Measurements from ENCODE around the gene MGAT4C. TPM values are rescaled to one million over a fixed set of nuclear protein-coding genes. Genes with fewer than 3 reads are reported as not detected.

Gene MGAT4C
- total RNA-seq, 5 donors from 2014 or later (not counting 1 experiment from before 2014, with no cell fraction given) = not detected

DNA sequence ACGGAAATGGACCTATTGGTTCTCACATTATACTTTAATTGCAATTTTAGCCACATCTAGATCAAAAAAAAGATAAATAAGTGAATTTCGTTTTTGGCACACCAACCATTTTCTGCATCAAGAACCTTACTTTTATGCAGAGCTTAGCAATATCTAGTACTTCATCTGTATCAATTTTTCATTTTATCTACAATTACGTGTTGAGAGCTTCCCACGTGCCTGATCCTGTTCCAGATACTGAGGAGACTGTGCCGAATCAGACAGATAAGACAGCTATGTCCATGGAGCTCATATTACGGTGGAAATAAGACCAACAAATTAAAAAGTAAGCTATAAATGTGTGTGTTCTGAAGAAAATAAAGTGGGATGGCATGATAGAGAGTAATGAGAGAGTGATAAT lies 101.6 kb downstream of the MGAT4C start:
- CTCF ChIA-PET = no interaction called here
- Histone ChIP-seq H3K27ac (ENCODE audit: low read length) (no peak overlapping the region), H3K27me3 (replicated peaks in 1 of 2; ENCODE audit: control insufficient read depth in 2 of 2, extremely low read depth in 1 of 2, insufficient read depth in 2 of 2, low read length in 1 of 2) (no peaks in the 10 kb centered on the region), H3K4me3 (ENCODE audit: control insufficient read depth in 1 of 2, extremely low read depth in 1 of 2, low read length in 1 of 2) (no peak overlapping the region), H3K9me3 (no peaks in the 10 kb centered on the region), H3K4me1 (ENCODE audit: control insufficient read depth in 1 of 2, extremely low read depth in 1 of 2, insufficient read depth in 2 of 2, low read length in 2 of 2) (no peaks in the 10 kb centered on the region), H3K36me3 (ENCODE audit: control insufficient read depth in 2 of 2, extremely low read depth in 1 of 2, insufficient read depth in 1 of 2, low read length in 1 of 2) (no peaks in the 10 kb centered on the region)
- no peaks in the 10 kb centered on the region for H3K4me1 Mint-ChIP-seq
- WGBS (ENCODE audit: insufficient coverage) = 80% methylated on average over 4 of the region's 6 CpGs
- DNase-seq = no peak
- ATAC-seq (replicated peaks in 1 of 4) = no peak
- H3K27me3 Mint-ChIP-seq = no peaks in the 10 kb centered on the region
- peaks cover 10 to 18% (median 14%) of the 10 kb centered on the region in 3 donors for H3K9me3 Mint-ChIP-seq
- no peak overlapping the region for H3K27ac Mint-ChIP-seq
- H3K4me3 Mint-ChIP-seq = no peak overlapping the region
- no peaks in the 10 kb centered on the region for H3K36me3 Mint-ChIP-seq
- POLR2A ChIA-PET = no interaction called here

GRCh38 chr12:86148612-86149011 lies 107.6 kb downstream of the MGAT4C start:
- Mint-ChIP-seq H3K4me1 (no peaks in the 10 kb centered on the region), H3K36me3 (no peaks in the 10 kb centered on the region), H3K27me3 (no peaks in the 10 kb centered on the region), H3K27ac (no peak overlapping the region), H3K4me3 (no peak overlapping the region), H3K9me3 (peaks cover 7 to 14% (median 13%) of the 10 kb centered on the region in 3 donors)
- POLR2A ChIA-PET = no interaction called here
- no peaks in the 10 kb centered on the region for H3K9me3 ChIP-seq
- ATAC-seq (replicated peaks in 1 of 4) (no peak), DNase-seq (no peak)
- no peaks in the 10 kb centered on the region for H3K27me3 ChIP-seq (replicated peaks in 1 of 2; ENCODE audit: control insufficient read depth in 2 of 2, extremely low read depth in 1 of 2, insufficient read depth in 2 of 2, low read length in 1 of 2)
- CTCF ChIA-PET = no interaction called here
- H3K4me1 ChIP-seq (ENCODE audit: control insufficient read depth in 1 of 2, extremely low read depth in 1 of 2, insufficient read depth in 2 of 2, low read length in 2 of 2) = no peaks in the 10 kb centered on the region
- no peak overlapping the region for H3K4me3 ChIP-seq (ENCODE audit: control insufficient read depth in 1 of 2, extremely low read depth in 1 of 2, low read length in 1 of 2)
- H3K27ac ChIP-seq (ENCODE audit: low read length) = no peak overlapping the region
- no peaks in the 10 kb centered on the region for H3K36me3 ChIP-seq (ENCODE audit: control insufficient read depth in 2 of 2, extremely low read depth in 1 of 2, insufficient read depth in 1 of 2, low read length in 1 of 2)

- Mint-ChIP-seq H3K4me1 (no peaks in the 10 kb centered on the region), H3K36me3 (no peaks in the 10 kb centered on the region), H3K27me3 (no peaks in the 10 kb centered on the region), H3K9me3 (peaks cover 5 to 14% (median 13%) of the 10 kb centered on the region in 3 donors), H3K4me3 (no peak overlapping the region), H3K27ac (no peak overlapping the region)
- CTCF ChIA-PET = no interaction called here
- Histone ChIP-seq H3K27me3 (replicated peaks in 1 of 2; ENCODE audit: control insufficient read depth in 2 of 2, extremely low read depth in 1 of 2, insufficient read depth in 2 of 2, low read length in 1 of 2) (no peaks in the 10 kb centered on the region), H3K4me3 (ENCODE audit: control insufficient read depth in 1 of 2, extremely low read depth in 1 of 2, low read length in 1 of 2) (no peak overlapping the region), H3K36me3 (ENCODE audit: control insufficient read depth in 2 of 2, extremely low read depth in 1 of 2, insufficient read depth in 1 of 2, low read length in 1 of 2) (no peaks in the 10 kb centered on the region), H3K4me1 (ENCODE audit: control insufficient read depth in 1 of 2, extremely low read depth in 1 of 2, insufficient read depth in 2 of 2, low read length in 2 of 2) (no peaks in the 10 kb centered on the region), H3K9me3 (no peaks in the 10 kb centered on the region), H3K27ac (ENCODE audit: low read length) (no peak overlapping the region)
- DNase-seq = no peak
- ATAC-seq (replicated peaks in 1 of 4) = no peak
- WGBS (ENCODE audit: insufficient coverage) = no CpG with 5 or more reads among the region's 3 CpGs
- POLR2A ChIA-PET = no interaction called here
Observed at GRCh38 chr12:86148071-86148470, 108.1 kb downstream of the MGAT4C start.

DNA sequence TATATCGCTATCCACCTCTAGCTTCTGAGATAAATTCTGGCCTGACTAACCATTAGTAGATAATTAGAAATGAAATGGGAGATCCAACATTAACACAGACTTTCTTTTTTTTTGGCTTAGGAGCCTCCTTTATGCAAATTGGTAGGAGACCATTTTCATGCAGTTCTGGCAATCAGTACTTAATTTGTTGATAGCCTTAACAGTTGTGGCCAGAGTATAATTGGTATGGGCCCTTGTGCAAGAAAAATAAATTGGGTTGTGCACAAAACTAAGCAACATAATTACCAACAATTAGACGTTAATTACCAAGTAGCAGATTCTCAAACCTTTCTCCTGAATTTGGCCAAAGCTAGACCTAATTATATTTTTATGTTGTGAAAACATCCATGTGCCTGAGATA lies 111.0 kb downstream of the MGAT4C start:
- ChIA-PET CTCF (no interaction called here), POLR2A (no interaction called here)
- H3K4me3 ChIP-seq (ENCODE audit: control insufficient read depth in 1 of 2, extremely low read depth in 1 of 2, low read length in 1 of 2) = no peak overlapping the region
- no peak overlapping the region for H3K27ac ChIP-seq (ENCODE audit: low read length)
- Mint-ChIP-seq H3K9me3 (peaks cover 0 to 5% (median 4%) of the 10 kb centered on the region in 3 donors), H3K4me3 (no peak overlapping the region), H3K4me1 (no peaks in the 10 kb centered on the region), H3K27ac (no peak overlapping the region), H3K27me3 (no peaks in the 10 kb centered on the region), H3K36me3 (no peaks in the 10 kb centered on the region)
- ATAC-seq (replicated peaks in 1 of 4) (no peak), DNase-seq (no peak)
- H3K27me3 ChIP-seq (replicated peaks in 1 of 2; ENCODE audit: control insufficient read depth in 2 of 2, extremely low read depth in 1 of 2, insufficient read depth in 2 of 2, low read length in 1 of 2) = no peaks in the 10 kb centered on the region
- no CpG with 5 or more reads among the region's 2 CpGs for WGBS (ENCODE audit: insufficient coverage)
- H3K4me1 ChIP-seq (ENCODE audit: control insufficient read depth in 1 of 2, extremely low read depth in 1 of 2, insufficient read depth in 2 of 2, low read length in 2 of 2) = no peaks in the 10 kb centered on the region
- no peaks in the 10 kb centered on the region for H3K36me3 ChIP-seq (ENCODE audit: control insufficient read depth in 2 of 2, extremely low read depth in 1 of 2, insufficient read depth in 1 of 2, low read length in 1 of 2)
- no peaks in the 10 kb centered on the region for H3K9me3 ChIP-seq

DNA sequence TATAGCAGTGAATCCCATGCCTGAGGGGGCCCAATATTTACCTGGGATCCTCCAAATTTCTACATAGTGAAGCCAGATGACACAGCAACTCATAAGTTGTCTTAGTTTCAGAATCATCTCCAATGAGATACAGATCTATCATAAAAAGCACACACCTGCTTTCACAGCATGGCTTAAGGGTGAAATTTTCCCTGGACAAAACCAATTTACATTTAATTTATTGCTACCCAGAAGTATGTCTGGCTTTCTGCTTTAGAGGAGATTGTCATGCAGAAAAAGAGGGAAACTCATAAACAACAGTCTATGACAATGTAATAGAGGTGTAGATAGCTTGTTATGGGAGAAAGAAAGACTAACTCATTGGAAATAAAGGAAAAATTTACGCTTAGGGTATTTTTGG lies 113.0 kb downstream of the MGAT4C start:
- ATAC-seq (replicated peaks in 1 of 4) (no peak), DNase-seq (no peak)
- H3K27ac Mint-ChIP-seq = no peak overlapping the region
- H3K27me3 Mint-ChIP-seq = no peaks in the 10 kb centered on the region
- no peaks in the 10 kb centered on the region for H3K36me3 Mint-ChIP-seq
- no peaks in the 10 kb centered on the region for H3K4me1 Mint-ChIP-seq
- CTCF ChIA-PET = no interaction called here
- Histone ChIP-seq H3K36me3 (ENCODE audit: control insufficient read depth in 2 of 2, extremely low read depth in 1 of 2, insufficient read depth in 1 of 2, low read length in 1 of 2) (no peaks in the 10 kb centered on the region), H3K27ac (ENCODE audit: low read length) (no peak overlapping the region), H3K27me3 (replicated peaks in 1 of 2; ENCODE audit: control insufficient read depth in 2 of 2, extremely low read depth in 1 of 2, insufficient read depth in 2 of 2, low read length in 1 of 2) (no peaks in the 10 kb centered on the region), H3K4me1 (ENCODE audit: control insufficient read depth in 1 of 2, extremely low read depth in 1 of 2, insufficient read depth in 2 of 2, low read length in 2 of 2) (no peaks in the 10 kb centered on the region), H3K9me3 (no peaks in the 10 kb centered on the region), H3K4me3 (ENCODE audit: control insufficient read depth in 1 of 2, extremely low read depth in 1 of 2, low read length in 1 of 2) (no peak overlapping the region)
- POLR2A ChIA-PET = no interaction called here
- H3K4me3 Mint-ChIP-seq = no peak overlapping the region
- no CpG with 5 or more reads among the region's 1 CpG for WGBS (ENCODE audit: insufficient coverage)
- peaks cover under 1 to 6% (median 4%) of the 10 kb centered on the region in 3 donors for H3K9me3 Mint-ChIP-seq

DNA sequence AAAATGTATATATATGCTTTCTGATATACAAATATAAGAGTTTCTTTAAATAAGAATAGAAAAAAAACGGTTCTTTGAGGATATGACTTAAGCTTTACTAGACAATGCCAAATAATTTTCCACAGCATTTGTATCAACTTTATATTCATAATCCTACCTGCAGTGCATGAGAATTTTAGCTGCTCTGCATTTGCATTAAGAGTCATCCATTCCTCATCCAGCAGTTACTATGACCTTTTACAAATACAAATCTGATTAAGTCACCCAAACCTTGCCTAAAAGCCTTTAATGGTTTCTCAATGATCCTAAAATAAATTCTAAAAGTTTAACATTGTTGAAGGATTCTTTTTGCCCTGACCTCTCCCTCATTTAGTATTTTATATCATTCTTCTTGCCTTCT lies 116.5 kb downstream of the MGAT4C start:
- no CpG with 5 or more reads among the region's 1 CpG for WGBS (ENCODE audit: insufficient coverage)
- Mint-ChIP-seq H3K27ac (no peak overlapping the region), H3K4me3 (no peak overlapping the region), H3K36me3 (no peaks in the 10 kb centered on the region), H3K27me3 (no peaks in the 10 kb centered on the region), H3K9me3 (peaks cover 0 to 8% (median 7%) of the 10 kb centered on the region in 3 donors), H3K4me1 (no peaks in the 10 kb centered on the region)
- Histone ChIP-seq H3K36me3 (ENCODE audit: control insufficient read depth in 2 of 2, extremely low read depth in 1 of 2, insufficient read depth in 1 of 2, low read length in 1 of 2) (no peaks in the 10 kb centered on the region), H3K9me3 (no peaks in the 10 kb centered on the region), H3K27me3 (replicated peaks in 1 of 2; ENCODE audit: control insufficient read depth in 2 of 2, extremely low read depth in 1 of 2, insufficient read depth in 2 of 2, low read length in 1 of 2) (no peaks in the 10 kb centered on the region), H3K27ac (ENCODE audit: low read length) (no peak overlapping the region), H3K4me1 (ENCODE audit: control insufficient read depth in 1 of 2, extremely low read depth in 1 of 2, insufficient read depth in 2 of 2, low read length in 2 of 2) (no peaks in the 10 kb centered on the region), H3K4me3 (ENCODE audit: control insufficient read depth in 1 of 2, extremely low read depth in 1 of 2, low read length in 1 of 2) (no peak overlapping the region)
- ChIA-PET CTCF (no interaction called here), POLR2A (no interaction called here)
- no peak for DNase-seq
- no peak for ATAC-seq (replicated peaks in 1 of 4)

DNA sequence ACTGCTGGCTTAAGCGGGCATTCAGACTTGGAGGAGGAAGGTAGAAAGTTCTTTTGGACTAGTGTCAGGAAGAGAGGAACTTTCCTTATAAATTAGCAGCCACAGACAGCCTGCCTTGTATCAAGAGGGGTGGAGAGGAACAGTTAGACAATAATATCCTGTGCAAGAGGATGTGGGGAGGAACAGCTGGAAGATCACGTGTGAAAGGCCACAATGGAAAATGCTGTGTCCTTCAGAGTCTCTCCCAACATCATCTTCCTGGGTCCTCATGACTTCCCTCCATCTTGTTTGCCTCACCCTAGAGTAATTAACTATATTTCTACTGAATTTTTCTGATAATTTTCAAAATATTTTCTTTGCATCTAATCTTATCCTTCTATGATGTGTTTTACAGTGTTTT lies 117.4 kb downstream of the MGAT4C start:
- WGBS (ENCODE audit: insufficient coverage) = no CpG with 5 or more reads among the region's 2 CpGs
- no peaks in the 10 kb centered on the region for H3K36me3 Mint-ChIP-seq
- no peaks in the 10 kb centered on the region for H3K27me3 Mint-ChIP-seq
- H3K4me3 ChIP-seq (ENCODE audit: control insufficient read depth in 1 of 2, extremely low read depth in 1 of 2, low read length in 1 of 2) = no peak overlapping the region
- H3K27me3 ChIP-seq (replicated peaks in 1 of 2; ENCODE audit: control insufficient read depth in 2 of 2, extremely low read depth in 1 of 2, insufficient read depth in 2 of 2, low read length in 1 of 2) = no peaks in the 10 kb centered on the region
- peaks cover 0 to 8% (median 7%) of the 10 kb centered on the region in 3 donors for H3K9me3 Mint-ChIP-seq
- CTCF ChIA-PET = no interaction called here
- ATAC-seq (replicated peaks in 1 of 4) (no peak), DNase-seq (no peak)
- H3K4me1 ChIP-seq (ENCODE audit: control insufficient read depth in 1 of 2, extremely low read depth in 1 of 2, insufficient read depth in 2 of 2, low read length in 2 of 2) = no peaks in the 10 kb centered on the region
- H3K27ac ChIP-seq (ENCODE audit: low read length) = no peak overlapping the region
- no peaks in the 10 kb centered on the region for H3K4me1 Mint-ChIP-seq
- no peaks in the 10 kb centered on the region for H3K36me3 ChIP-seq (ENCODE audit: control insufficient read depth in 2 of 2, extremely low read depth in 1 of 2, insufficient read depth in 1 of 2, low read length in 1 of 2)
- no peak overlapping the region for H3K27ac Mint-ChIP-seq
- POLR2A ChIA-PET = no interaction called here
- no peak overlapping the region for H3K4me3 Mint-ChIP-seq
- H3K9me3 ChIP-seq = no peaks in the 10 kb centered on the region

Data from T-cell (primary cell).